Measurements from ENCODE around the gene CARMIL3. TPM values are rescaled to one million over a fixed set of nuclear protein-coding genes. Genes with fewer than 3 reads are reported as not detected.

CARMIL3 gene
- total RNA-seq, 4 donors from 2014 or later = 0.63 to 1.3 (median 0.99) TPM

DNA sequence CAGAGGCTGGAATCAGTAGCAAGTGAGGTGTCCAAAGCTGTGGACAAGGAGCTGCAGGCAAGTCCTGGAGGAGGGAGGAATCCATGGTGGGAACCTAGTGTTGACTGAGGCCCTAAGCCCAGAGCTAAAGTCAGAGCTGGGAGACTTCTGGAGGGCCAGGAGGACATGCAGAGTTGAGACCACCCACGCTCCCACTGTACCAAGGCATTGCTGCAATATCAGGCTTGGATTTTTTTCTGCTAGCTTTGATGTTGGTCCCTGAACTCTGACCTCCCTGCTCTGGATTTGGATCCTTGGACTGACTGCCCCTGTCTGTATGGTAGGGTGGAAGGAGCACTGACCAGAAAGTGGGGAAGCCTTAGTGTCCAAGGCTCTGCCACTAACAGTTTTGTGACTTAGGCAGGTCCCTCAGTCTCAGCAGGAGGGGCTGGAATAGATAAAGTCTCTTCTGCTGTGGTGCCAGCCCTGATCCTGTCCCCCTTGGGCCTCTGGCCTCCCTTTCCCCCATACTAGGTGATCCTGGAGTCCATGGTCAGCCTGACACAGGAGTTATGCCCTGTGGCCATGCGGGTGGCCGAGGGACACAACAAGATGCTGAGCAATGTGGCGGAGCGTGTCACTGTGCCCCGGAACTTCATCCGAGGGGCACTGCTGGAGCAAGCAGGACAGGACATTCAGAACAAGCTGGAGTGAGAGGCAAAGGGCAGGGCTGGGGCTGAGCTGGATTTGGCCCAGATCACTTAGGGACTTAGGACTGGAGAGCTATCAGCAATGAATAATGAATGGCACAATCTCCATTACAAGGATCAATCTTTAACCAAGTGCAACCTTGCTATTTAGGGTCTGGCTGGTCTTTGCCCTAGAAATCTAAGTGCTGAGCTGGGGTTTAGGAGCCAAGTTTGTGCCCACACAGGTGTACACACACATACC, 9.4 kb downstream of the CARMIL3 start:
- Histone ChIP-seq H3K4me1 (no peaks in the 10 kb centered on the region), H3K9me3 (no peaks in the 10 kb centered on the region), H3K36me3 (no peaks in the 10 kb centered on the region), H3K4me3 (replicated peaks in 1 of 3) (no peak overlapping the region), H3K27ac (no peak overlapping the region), H3K27me3 (no peaks in the 10 kb centered on the region)
- DNase-seq = no peak
- WGBS, 2 donors = 93 to 98% methylated on average over 7 of the region's 7 CpGs
- intact Hi-C loops (cut with DNase I) = no loop called here
- TF ChIP-seq POLR2A (IDR thresholded peaks at IDR 0.05) = no peak
- TF ChIP-seq CTCF (IDR thresholded peaks at IDR 0.05) = no peak

GRCh38 chr14:24062216-24062980, 10.6 kb downstream of the CARMIL3 start:
- Histone ChIP-seq H3K27me3 (no peaks in the 10 kb centered on the region), H3K36me3 (no peaks in the 10 kb centered on the region), H3K9me3 (no peaks in the 10 kb centered on the region), H3K27ac (no peak overlapping the region), H3K4me1 (no peaks in the 10 kb centered on the region), H3K4me3 (replicated peaks in 1 of 3) (no peak overlapping the region)
- 93 to 95% methylated on average over 12 of the region's 14 CpGs for WGBS, 2 donors
- DNase-seq = no peak
- TF ChIP-seq CTCF (IDR thresholded peaks at IDR 0.05) = no peak
- no peak for TF ChIP-seq POLR2A (IDR thresholded peaks at IDR 0.05)
- intact Hi-C loops (cut with DNase I) = no loop called here

- no peak for DNase-seq
- 80 to 89% methylated on average over 4 of the region's 4 CpGs for WGBS, 2 donors
Observed at GRCh38 chr14:24063263-24063836, 11.5 kb downstream of the CARMIL3 start.

GRCh38 chr14:24064091-24064795, 12.4 kb downstream of the CARMIL3 start:
- Histone ChIP-seq H3K4me3 (replicated peaks in 1 of 3) (no peak overlapping the region), H3K27me3 (no peaks in the 10 kb centered on the region), H3K36me3 (no peaks in the 10 kb centered on the region), H3K27ac (no peak overlapping the region), H3K9me3 (no peaks in the 10 kb centered on the region), H3K4me1 (no peaks in the 10 kb centered on the region)
- 81 to 91% methylated on average over 6 to 7 of the region's 7 CpGs for WGBS, 2 donors
- TF ChIP-seq POLR2A (IDR thresholded peaks at IDR 0.05) (no peak), CTCF (IDR thresholded peaks at IDR 0.05) (no peak)
- intact Hi-C loops (cut with DNase I) = no loop called here
- no peak for DNase-seq

More at GRCh38 chr14:24063263-24063836, 11.5 kb downstream of the CARMIL3 start:
- no peaks in the 10 kb centered on the region for H3K9me3 ChIP-seq
- no peaks in the 10 kb centered on the region for H3K4me1 ChIP-seq
- TF ChIP-seq POLR2A (IDR thresholded peaks at IDR 0.05) (no peak), CTCF (IDR thresholded peaks at IDR 0.05) (no peak)
- no peak overlapping the region for H3K4me3 ChIP-seq (replicated peaks in 1 of 3)
- H3K27ac ChIP-seq = no peak overlapping the region
- H3K27me3 ChIP-seq = no peaks in the 10 kb centered on the region
- intact Hi-C loops (cut with DNase I) = no loop called here
- no peaks in the 10 kb centered on the region for H3K36me3 ChIP-seq

Measured in thyroid gland (tissue), 4 donors.